Neutrophil (primary cell): ENCODE measurements around the gene NT5DC4.

Source experiments
- H3K27ac ChIP-seq: fragments of 200-600 bp; sonication (generic); 2 replicates; pipeline ENCODE4 v1.5.1; 2016; ENCODE audit warnings: mild to moderate bottlenecking, moderate library complexity
- H3K27me3 ChIP-seq: fragments of 200-600 bp; sonication (generic); 2 replicates; pipeline ENCODE4 v1.6.0; 2016; ENCODE audit warnings: mild to moderate bottlenecking
- H3K36me3 ChIP-seq: fragments of 200-600 bp; sonication (generic); 2 replicates; pipeline ENCODE4 v1.5.1; 2017
- H3K4me1 ChIP-seq, 2 experiments: fragments of 200-600 bp in 1 of 2; sonication (generic) in 1 of 2; 1 replicate in 1 of 2; 2 replicates in 1 of 2; pipeline versions ENCODE4 v1.5.1 to v1.6.1; 2013 to 2016; ENCODE audit warnings: low read depth in 1 of 2, low read length in 1 of 2, mild to moderate bottlenecking in 1 of 2, moderate library complexity in 1 of 2; ENCODE audit not compliant: control insufficient read depth in 1 of 2, insufficient read depth in 1 of 2
- H3K4me3 ChIP-seq, 2 experiments: fragments of 200-600 bp in 1 of 2; sonication (generic) in 1 of 2; 1 replicate in 1 of 2; 2 replicates in 1 of 2; pipeline ENCODE4 v1.5.1; 2013 to 2016; ENCODE audit warnings: low read depth in 1 of 2, low read length in 1 of 2, mild to moderate bottlenecking in 1 of 2, moderate library complexity in 1 of 2
- H3K9me3 ChIP-seq: fragments of 200-600 bp; sonication (generic); 2 replicates; pipeline ENCODE4 v1.5.1; 2016
- TF ChIP-seq, protein P1 (sequence below): fragments of 200-600 bp; sonication (generic); IDR thresholded peaks from 2 replicates; pipeline ENCODE4 v1.5.1; 2016; ENCODE audit warnings: antibody characterized with exemption

Gene NT5DC4

DNA sequence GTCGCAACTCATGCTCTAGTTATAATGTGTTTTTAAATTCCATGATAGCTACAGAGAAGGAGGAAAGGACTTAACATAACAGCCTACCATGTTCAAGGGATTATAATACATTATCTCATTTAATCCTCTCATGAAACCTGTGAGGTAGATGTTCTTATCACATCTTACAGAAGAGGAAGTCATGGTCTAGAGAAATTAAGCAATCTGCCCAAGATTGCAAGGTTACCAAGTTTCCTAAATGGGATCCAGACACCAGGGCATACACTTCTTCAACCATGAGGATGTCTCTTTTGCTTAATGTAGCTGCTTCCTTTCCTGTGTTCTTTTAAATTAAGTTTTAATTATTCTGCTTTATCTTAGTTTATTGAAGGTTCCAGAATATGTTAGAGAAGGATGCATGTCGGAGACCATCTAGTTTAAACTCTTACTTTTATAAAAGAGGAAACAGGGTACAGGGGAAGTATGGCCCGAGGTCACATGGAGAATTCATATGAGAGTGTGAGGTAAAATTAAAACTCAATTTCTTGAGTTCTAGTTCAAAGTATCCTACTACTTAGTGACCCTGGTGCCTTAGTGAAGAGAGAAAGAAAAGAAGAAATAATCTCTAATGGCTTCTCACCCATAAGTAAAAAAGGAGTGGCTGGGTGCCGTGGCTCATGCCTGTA lies 67.0 kb downstream of the NT5DC4 start:
- TF ChIP-seq, protein P1, sequence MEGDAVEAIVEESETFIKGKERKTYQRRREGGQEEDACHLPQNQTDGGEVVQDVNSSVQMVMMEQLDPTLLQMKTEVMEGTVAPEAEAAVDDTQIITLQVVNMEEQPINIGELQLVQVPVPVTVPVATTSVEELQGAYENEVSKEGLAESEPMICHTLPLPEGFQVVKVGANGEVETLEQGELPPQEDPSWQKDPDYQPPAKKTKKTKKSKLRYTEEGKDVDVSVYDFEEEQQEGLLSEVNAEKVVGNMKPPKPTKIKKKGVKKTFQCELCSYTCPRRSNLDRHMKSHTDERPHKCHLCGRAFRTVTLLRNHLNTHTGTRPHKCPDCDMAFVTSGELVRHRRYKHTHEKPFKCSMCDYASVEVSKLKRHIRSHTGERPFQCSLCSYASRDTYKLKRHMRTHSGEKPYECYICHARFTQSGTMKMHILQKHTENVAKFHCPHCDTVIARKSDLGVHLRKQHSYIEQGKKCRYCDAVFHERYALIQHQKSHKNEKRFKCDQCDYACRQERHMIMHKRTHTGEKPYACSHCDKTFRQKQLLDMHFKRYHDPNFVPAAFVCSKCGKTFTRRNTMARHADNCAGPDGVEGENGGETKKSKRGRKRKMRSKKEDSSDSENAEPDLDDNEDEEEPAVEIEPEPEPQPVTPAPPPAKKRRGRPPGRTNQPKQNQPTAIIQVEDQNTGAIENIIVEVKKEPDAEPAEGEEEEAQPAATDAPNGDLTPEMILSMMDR = no peak
- Histone ChIP-seq H3K27ac (peak overlapping the region; percentile 84), H3K9me3 (no peaks in the 10 kb centered on the region), H3K4me3 (no peak overlapping the region), H3K4me1 (peaks cover 60 to 68% of the 10 kb centered on the region in 2 experiments), H3K36me3 (no peaks in the 10 kb centered on the region), H3K27me3 (no peaks in the 10 kb centered on the region)

DNA sequence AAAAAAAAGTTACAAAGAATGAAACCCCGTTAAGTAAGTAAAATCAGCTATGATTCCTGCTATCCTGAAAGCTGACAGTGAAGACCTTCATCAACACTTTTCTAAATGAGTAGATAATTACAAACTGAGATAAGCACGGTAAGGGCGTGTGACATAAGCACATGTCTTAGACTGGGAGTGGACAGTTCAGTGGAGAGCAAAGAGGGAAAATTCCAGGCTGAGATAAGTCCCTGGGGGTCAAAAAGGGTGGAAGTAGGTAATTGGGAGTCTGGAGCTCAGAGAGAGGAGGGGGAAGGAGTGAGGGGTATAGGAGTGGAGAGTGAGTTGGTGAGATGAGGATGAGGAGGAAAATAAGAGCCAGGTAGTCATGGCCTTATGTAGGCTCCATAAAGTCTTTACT lies 67.8 kb downstream of the NT5DC4 start:
- H3K4me1 ChIP-seq = peaks cover 68 to 76% of the 10 kb centered on the region in 2 experiments
- no peaks in the 10 kb centered on the region for H3K36me3 ChIP-seq
- TF ChIP-seq, protein P1 = no peak
- H3K4me3 ChIP-seq = no peak overlapping the region
- peak overlapping the region; percentile 84 for H3K27ac ChIP-seq
- H3K27me3 ChIP-seq = no peaks in the 10 kb centered on the region
- H3K9me3 ChIP-seq = no peaks in the 10 kb centered on the region
